H1 (cell line): ENCODE results near the gene AFG1L. TPM values are rescaled to one million over a fixed set of nuclear protein-coding genes. Genes with fewer than 3 reads are reported as not detected.

Experiments
- CTCF ChIA-PET: fragments of 300-600 bp; sonication (Branson Sonifier 250); formaldehyde crosslinking; loops from one replicate; lab custom pipeline; 2021; ENCODE audit not compliant: partially characterized antibody; lab: Charles Lee
- POLR2A ChIA-PET: fragments of 300-600 bp; sonication (Branson Sonifier 250); formaldehyde crosslinking; loops from one replicate; lab custom pipeline; 2021; ENCODE audit warnings: inconsistent platforms; ENCODE audit not compliant: partially characterized antibody; lab: Charles Lee
- DNase-seq, 2 experiments: peaks; one replicate each; pipeline versions ENCODE4 v3.0.0 to v3.0.0-alpha.2; 2010 to 2022; ENCODE audit warnings: low spot score in 2 of 2, low read depth in 1 of 2, mixed read lengths in 1 of 2
- FAIRE-seq: peaks from 2 replicates; lab custom pipeline; 2011; peaks lifted over from hg19 to GRCh38; lab: Jason Lieb, UNC
- H2AFZ ChIP-seq: 2 replicates; pipeline ENCODE4 v1.8.1; 2012; ENCODE audit warnings: low read length, inconsistent platforms
- H2AK5ac ChIP-seq: 2 replicates; pipeline ENCODE4 v1.6.1; 2013; ENCODE audit warnings: low read depth, low read length
- H2BK120ac ChIP-seq: replicated peaks from 2 replicates; pipeline ENCODE3; 2013; ENCODE audit warnings: low read depth, low read length, inconsistent platforms
- H2BK12ac ChIP-seq: 2 replicates; pipeline ENCODE4 v1.6.1; 2013; ENCODE audit warnings: low read depth, low read length
- H2BK15ac ChIP-seq: 2 replicates; pipeline ENCODE4 v1.6.1; 2013; ENCODE audit warnings: low read length
- H2BK20ac ChIP-seq: 2 replicates; pipeline ENCODE4 v1.6.1; 2013; ENCODE audit warnings: low read length
- H2BK5ac ChIP-seq: 2 replicates; pipeline ENCODE4 v1.6.1; 2013; ENCODE audit warnings: low read depth, low read length
- H3K14ac ChIP-seq: 2 replicates; pipeline ENCODE4 v1.6.1; 2013; ENCODE audit warnings: inconsistent platforms; ENCODE audit not compliant: insufficient read length
- H3K18ac ChIP-seq: 2 replicates; pipeline ENCODE4 v1.6.1; 2013; ENCODE audit warnings: low read length; ENCODE audit errors: extremely low read depth
- H3K23ac ChIP-seq: 2 replicates; pipeline ENCODE4 v1.6.1; 2013; ENCODE audit warnings: inconsistent platforms; ENCODE audit not compliant: insufficient read length
- H3K23me2 ChIP-seq: 2 replicates; pipeline ENCODE4 v1.6.1; 2013; ENCODE audit warnings: low read depth, low read length
- H3K27ac ChIP-seq: 2 replicates; pipeline ENCODE4 v1.6.1; 2011; ENCODE audit warnings: low read depth, low read length, inconsistent platforms
- H3K27me3 ChIP-seq, 4 experiments: replicated peaks in 1 of 4; 1 replicate in 1 of 4; 2 replicates in 3 of 4; pipeline versions ENCODE4 v1.6.1 to v1.8.1; 2011 to 2013; ENCODE audit warnings: low read length in 3 of 4, mild to moderate bottlenecking in 3 of 4, inconsistent platforms in 2 of 4, mixed read lengths in 2 of 4, moderate library complexity in 1 of 4; ENCODE audit not compliant: control insufficient read depth in 3 of 4, insufficient read depth in 3 of 4; ENCODE audit errors: extremely low read depth in 1 of 4
- H3K36me3 ChIP-seq, 4 experiments: 2 replicates each; pipeline versions ENCODE4 v1.6.1 to v1.8.1; 2011 to 2013; ENCODE audit warnings: mild to moderate bottlenecking in 4 of 4, low read length in 3 of 4, moderate library complexity in 2 of 4, control low read depth in 1 of 4, inconsistent platforms in 1 of 4; ENCODE audit not compliant: insufficient read depth in 4 of 4, control insufficient read depth in 2 of 4
- H3K4ac ChIP-seq: replicated peaks from 2 replicates; pipeline ENCODE3; 2013; ENCODE audit warnings: low read length, low read depth, mixed read lengths, inconsistent platforms; ENCODE audit not compliant: insufficient read length
- H3K4me1 ChIP-seq, 4 experiments: replicated peaks in 1 of 4; 1 replicate in 1 of 4; 2 replicates in 3 of 4; pipeline versions ENCODE4 v1.6.1 to v1.8.1; 2011 to 2013; ENCODE audit warnings: low read length in 3 of 4, inconsistent platforms in 2 of 4, mixed read lengths in 1 of 4; ENCODE audit not compliant: insufficient read depth in 4 of 4, control insufficient read depth in 3 of 4
- H3K4me2 ChIP-seq, 2 experiments: 2 replicates each; pipeline versions ENCODE4 v1.6.1 to v1.8.1; 2011 to 2013; ENCODE audit warnings: low read depth in 2 of 2, low read length in 2 of 2, control low read depth in 1 of 2, inconsistent platforms in 1 of 2, mild to moderate bottlenecking in 1 of 2; ENCODE audit not compliant: insufficient read depth in 1 of 2
- H3K4me3 ChIP-seq, 4 experiments: fragments of 200-600, 300-600 bp in 1 of 4; sonication (generic), shearing (Covaris generic), sonication (Bioruptor Twin) in 1 of 4; 2 replicates each; pipeline versions ENCODE4 v1.5.1 to v1.8.1; 2011 to 2016; ENCODE audit warnings: low read length in 4 of 4, low read depth in 3 of 4, control low read depth in 2 of 4, inconsistent platforms in 2 of 4, mild to moderate bottlenecking in 2 of 4, mixed read lengths in 1 of 4, moderate library complexity in 1 of 4; ENCODE audit not compliant: insufficient read depth in 2 of 4; ENCODE audit errors: extremely low read depth in 1 of 4
- H3K56ac ChIP-seq: replicated peaks from 2 replicates; pipeline ENCODE3; 2013; ENCODE audit warnings: low read depth, mild to moderate bottlenecking, mixed read lengths, low read length, inconsistent platforms; ENCODE audit not compliant: insufficient read length
- H3K79me1 ChIP-seq: 2 replicates; pipeline ENCODE4 v1.6.1; 2013; ENCODE audit warnings: low read depth, low read length, control low read depth
- H3K79me2 ChIP-seq, 2 experiments: 2 replicates each; pipeline versions ENCODE4 v1.6.1 to v1.8.1; 2012 to 2013; ENCODE audit warnings: low read length in 2 of 2, mild to moderate bottlenecking in 2 of 2, inconsistent platforms in 1 of 2; ENCODE audit not compliant: insufficient read depth in 2 of 2, control insufficient read depth in 1 of 2
- H3K9ac ChIP-seq, 4 experiments: replicated peaks in 1 of 4; 1 replicate in 1 of 4; 2 replicates in 3 of 4; pipeline versions ENCODE4 v1.6.1 to v1.8.1; 2011 to 2013; ENCODE audit warnings: low read depth in 3 of 4, low read length in 3 of 4, control low read depth in 2 of 4, mild to moderate bottlenecking in 2 of 4, moderate library complexity in 2 of 4, inconsistent platforms in 1 of 4; ENCODE audit errors: extremely low read depth in 1 of 4
- H3K9me3 ChIP-seq, 2 experiments: 2 replicates each; pipeline versions ENCODE4 v1.6.1 to v1.8.1; 2012 to 2013; ENCODE audit warnings: mild to moderate bottlenecking in 2 of 2, moderate library complexity in 2 of 2, control low read depth in 1 of 2, inconsistent platforms in 1 of 2, low read depth in 1 of 2, low read length in 1 of 2, mixed read lengths in 1 of 2; ENCODE audit not compliant: insufficient read depth in 2 of 2
- H4K20me1 ChIP-seq, 2 experiments: replicated peaks in 1 of 2; 2 replicates each; pipeline versions ENCODE3 to v1.8.1; 2011 to 2013; ENCODE audit warnings: inconsistent platforms in 2 of 2, low read length in 2 of 2, mild to moderate bottlenecking in 1 of 2; ENCODE audit not compliant: insufficient read depth in 2 of 2, control insufficient read depth in 1 of 2
- H4K5ac ChIP-seq: 2 replicates; pipeline ENCODE4 v1.6.1; 2013; ENCODE audit warnings: low read length, low read depth, mixed read lengths, inconsistent platforms; ENCODE audit not compliant: insufficient read length
- H4K8ac ChIP-seq: 2 replicates; pipeline ENCODE4 v1.8.0; 2013; ENCODE audit warnings: mild to moderate bottlenecking, moderate library complexity, low read length, inconsistent platforms; ENCODE audit not compliant: insufficient read depth; ENCODE audit errors: extremely low read depth
- H4K91ac ChIP-seq: replicated peaks from 2 replicates; pipeline ENCODE3; 2013; ENCODE audit warnings: low read length, mixed read lengths, inconsistent platforms; ENCODE audit not compliant: insufficient read length
- ATF2 ChIP-seq: IDR thresholded peaks from 2 replicates; pipeline ENCODE4 v1.6.1; 2012; ENCODE audit warnings: low read length, inconsistent platforms
- CHD1 ChIP-seq: IDR thresholded peaks from 2 replicates; pipeline ENCODE4 v1.6.1; 2012; ENCODE audit warnings: low read depth, low read length, improper control_type of control experiment
- CTBP2 ChIP-seq: IDR thresholded peaks from 2 replicates; pipeline ENCODE4 v1.7.0; 2011; ENCODE audit warnings: borderline replicate concordance, mild to moderate bottlenecking, moderate library complexity, mixed read lengths, low read length; ENCODE audit not compliant: insufficient read depth, insufficient read length
- EGR1 ChIP-seq: IDR thresholded peaks from 2 replicates; pipeline ENCODE4 v1.6.1; 2011; ENCODE audit warnings: low read depth, low read length, borderline replicate concordance
- EZH2 ChIP-seq: fragments of 200-600 bp; sonication (generic); IDR thresholded peaks from 2 replicates; pipeline ENCODE4 v1.7.1; 2012; ENCODE audit warnings: low read depth, mild to moderate bottlenecking, moderate library complexity, low read length, inconsistent platforms; ENCODE audit not compliant: severe bottlenecking
- GABPA ChIP-seq: IDR thresholded peaks from 2 replicates; pipeline ENCODE4 v1.6.1; 2011; ENCODE audit warnings: mild to moderate bottlenecking, low read length, moderate library complexity, borderline replicate concordance; ENCODE audit not compliant: insufficient read depth
- KDM4A ChIP-seq: IDR thresholded peaks from one replicate; pipeline ENCODE4 v1.7.1; 2012; ENCODE audit warnings: low read depth, mild to moderate bottlenecking, moderate library complexity, low read length, inconsistent platforms; ENCODE audit not compliant: severe bottlenecking
- RAD21 ChIP-seq, 2 experiments: IDR thresholded peaks in 1 of 2; conservative IDR thresholded peaks in 1 of 2; 2 replicates each; pipeline ENCODE4 v1.6.1; 2011; ENCODE audit warnings: low read depth in 2 of 2, low read length in 2 of 2, improper control_type of control experiment in 1 of 2, inconsistent platforms in 1 of 2, mild to moderate bottlenecking in 1 of 2, moderate library complexity in 1 of 2
- SIX5 ChIP-seq: IDR thresholded peaks from 2 replicates; pipeline ENCODE4 v1.6.1; 2011; ENCODE audit warnings: mild to moderate bottlenecking, low read depth, low read length
- SUZ12 ChIP-seq: fragments of 200-600 bp; sonication (generic); IDR thresholded peaks from 2 replicates; pipeline ENCODE4 v1.6.1; 2012; ENCODE audit warnings: mild to moderate bottlenecking, inconsistent platforms, low read length, moderate library complexity, mixed read lengths
- TCF12 ChIP-seq: IDR thresholded peaks from 2 replicates; pipeline ENCODE4 v1.6.1; 2011; ENCODE audit warnings: low read depth, mild to moderate bottlenecking, low read length
- polyA plus RNA-seq, 7 experiments: library from polyadenylated mRNA; depleted of rRNA in 3 of 7; stranded (reverse) in 5 of 7; unstranded in 2 of 7; fragments of >200 nt in 5 of 7; fragments of 200-250 nt in 2 of 7; gene quantifications; 1 replicate in 5 of 7; 2 replicates in 1 of 7; 4 replicates in 1 of 7; pipeline versions ENCODE4 v1.2.1 to v1.2.3, GENCODE V29; 2011 to 2013; ENCODE audit warnings: missing spikeins in 2 of 7, mixed read lengths in 2 of 7
- total RNA-seq: library from RNA; stranded (reverse); fragmentation: NEBNext Ultra II Directional; extraction: Animal tissue kit (Norgen Biotek cat#: 25700); gene quantifications from 2 replicates; pipeline ENCODE4 v1.2.1, GENCODE V29; 2021

The AFG1L gene
- total and polyA plus RNA-seq, 2 of the 8 experiments (the other 6 are each of a cell fraction or from before 2014, with no cell fraction given) = 0.98 to 5.7 TPM

GRCh38 chr6:108365478-108365877 lies 70.6 kb downstream of the AFG1L start:
- Histone ChIP-seq H3K56ac (no peak overlapping the region), H2AFZ (no peak overlapping the region), H3K9me3 (no peaks in the 10 kb centered on the region), H3K79me2 (no peaks in the 10 kb centered on the region), H3K27ac (no peak overlapping the region), H4K5ac (no peak overlapping the region), H3K18ac (no peak overlapping the region), H3K27me3 (no peaks in the 10 kb centered on the region), H3K4me3 (no peak overlapping the region), H3K14ac (no peak overlapping the region), H3K79me1 (no peaks in the 10 kb centered on the region), H2AK5ac (no peak overlapping the region), H4K91ac (no peak overlapping the region), H3K9ac (no peak overlapping the region), H2BK120ac (no peak overlapping the region), H3K36me3 (no peaks in the 10 kb centered on the region), H3K23me2 (no peaks in the 10 kb centered on the region), H4K8ac (no peak overlapping the region), H3K23ac (no peak overlapping the region), H2BK12ac (no peak overlapping the region), H3K4ac (no peak overlapping the region), H2BK20ac (no peak overlapping the region), H3K4me1 (no peaks in the 10 kb centered on the region), H2BK15ac (no peak overlapping the region), H4K20me1 (peaks cover 0 to 2% of the 10 kb centered on the region in 2 experiments), H2BK5ac (no peak overlapping the region), H3K4me2 (no peak overlapping the region)
- CTCF ChIA-PET = no interaction called here
- POLR2A ChIA-PET = no interaction called here
- DNase-seq (no peak), FAIRE-seq (no peak)
- TF ChIP-seq EGR1 = no peak
- no peak for TF ChIP-seq ATF2
- no peak for TF ChIP-seq SUZ12
- no peak for TF ChIP-seq KDM4A
- no peak for TF ChIP-seq SIX5
- TF ChIP-seq CHD1 = no peak
- no peak for TF ChIP-seq RAD21 (IDR thresholded peaks at IDR 0.05 in 1 of 2, conservative IDR thresholded peaks at IDR 0.05 in 1 of 2; ENCODE audit: low read depth in 2 of 2, low read length in 2 of 2)
- no peak for TF ChIP-seq CTBP2
- TF ChIP-seq TCF12 = no peak
- TF ChIP-seq GABPA = no peak
- TF ChIP-seq EZH2 = no peak
